GM19023 (cell line): ENCODE data around the gene PRPS1L1.

Source experiments
- ATAC-seq: cut with Tn5 transposase; IDR thresholded peaks from one replicate; pipeline ENCODE4 v1.9.1; 2021; ENCODE audit warnings: mild to moderate bottlenecking, moderate library complexity; ENCODE audit not compliant: unreplicated experiment

Gene PRPS1L1

DNA sequence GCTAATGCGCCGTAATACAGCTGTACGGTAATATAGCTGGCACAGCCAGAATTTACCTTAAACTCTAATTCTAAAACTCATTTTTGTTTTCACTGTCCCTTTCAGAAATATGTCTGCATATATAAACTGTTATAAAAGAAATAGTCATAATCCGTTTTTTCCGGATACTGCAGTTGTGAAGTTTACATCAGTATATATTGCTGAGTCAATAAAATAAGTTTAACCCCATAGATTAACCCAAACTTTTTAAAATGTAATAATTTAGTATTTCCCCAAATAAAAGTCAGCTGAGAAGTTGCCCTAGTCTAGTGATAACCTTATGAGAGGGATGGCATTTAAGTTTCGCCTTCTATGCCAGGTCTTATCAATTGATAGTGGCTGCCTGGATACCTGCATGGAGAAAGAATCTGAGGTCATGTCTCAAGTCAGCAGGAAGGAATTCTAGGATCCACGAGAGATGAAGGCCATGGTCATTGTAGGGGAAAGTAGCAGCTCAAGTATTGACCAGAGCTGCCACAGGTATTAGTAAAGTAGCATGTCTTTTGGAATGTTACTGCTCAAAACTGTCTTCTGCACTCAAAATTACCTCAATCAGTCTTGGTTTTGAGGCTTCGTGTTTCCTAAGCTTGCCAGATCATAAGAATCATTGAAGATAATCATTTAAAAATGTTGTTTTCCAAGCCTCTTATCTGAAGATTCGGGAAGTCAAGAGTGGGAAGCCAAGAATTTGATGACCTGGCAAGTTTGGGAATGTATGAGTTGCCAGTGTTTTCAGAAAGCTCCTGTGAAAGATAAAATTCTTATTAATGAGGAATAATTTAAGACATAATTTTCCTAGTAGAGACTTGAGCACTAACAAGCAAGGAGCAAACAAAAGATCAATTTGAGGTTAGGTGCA, 10.8 kb downstream of the PRPS1L1 start:
- ATAC-seq = no peak

DNA sequence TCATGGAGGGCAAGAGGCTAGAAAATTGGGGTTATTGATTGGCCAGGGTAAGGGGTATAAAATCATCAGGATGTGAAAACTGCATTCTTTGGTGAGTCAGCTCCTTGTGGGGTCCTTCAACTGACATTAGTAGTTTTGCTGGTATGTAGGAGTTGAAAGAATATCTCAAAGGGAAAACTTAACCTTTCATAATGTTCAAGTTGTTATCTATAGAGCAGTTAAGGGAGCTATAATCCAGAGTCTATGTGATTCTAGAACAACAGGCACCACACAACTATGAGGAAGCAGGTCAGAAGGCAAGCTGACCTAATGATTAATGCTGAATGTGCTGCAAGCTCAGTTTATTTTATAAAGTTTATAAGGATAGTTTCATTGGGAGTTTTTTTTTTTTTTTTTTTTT, 13.7 kb downstream of the PRPS1L1 start:
- no peak for ATAC-seq

DNA sequence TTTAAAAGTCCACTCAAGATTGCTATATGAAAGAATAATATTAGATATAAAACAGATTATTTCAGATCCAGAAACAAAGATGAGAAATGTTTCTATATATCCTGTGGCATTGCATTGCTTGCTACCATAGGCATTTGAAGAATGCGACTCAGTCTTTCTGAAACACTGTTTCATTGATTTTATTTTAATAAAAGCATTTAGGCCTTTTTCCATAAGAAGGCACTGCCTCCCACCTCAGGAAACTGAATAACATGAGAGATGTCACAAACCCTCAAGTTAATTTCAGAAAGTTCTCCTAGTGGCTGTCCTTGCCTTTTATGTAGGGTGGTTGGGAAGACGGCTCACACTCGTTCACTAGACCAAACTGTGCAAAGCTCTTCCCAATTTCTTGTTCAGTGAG, 23.3 kb downstream of the PRPS1L1 start:
- no peak for ATAC-seq

DNA sequence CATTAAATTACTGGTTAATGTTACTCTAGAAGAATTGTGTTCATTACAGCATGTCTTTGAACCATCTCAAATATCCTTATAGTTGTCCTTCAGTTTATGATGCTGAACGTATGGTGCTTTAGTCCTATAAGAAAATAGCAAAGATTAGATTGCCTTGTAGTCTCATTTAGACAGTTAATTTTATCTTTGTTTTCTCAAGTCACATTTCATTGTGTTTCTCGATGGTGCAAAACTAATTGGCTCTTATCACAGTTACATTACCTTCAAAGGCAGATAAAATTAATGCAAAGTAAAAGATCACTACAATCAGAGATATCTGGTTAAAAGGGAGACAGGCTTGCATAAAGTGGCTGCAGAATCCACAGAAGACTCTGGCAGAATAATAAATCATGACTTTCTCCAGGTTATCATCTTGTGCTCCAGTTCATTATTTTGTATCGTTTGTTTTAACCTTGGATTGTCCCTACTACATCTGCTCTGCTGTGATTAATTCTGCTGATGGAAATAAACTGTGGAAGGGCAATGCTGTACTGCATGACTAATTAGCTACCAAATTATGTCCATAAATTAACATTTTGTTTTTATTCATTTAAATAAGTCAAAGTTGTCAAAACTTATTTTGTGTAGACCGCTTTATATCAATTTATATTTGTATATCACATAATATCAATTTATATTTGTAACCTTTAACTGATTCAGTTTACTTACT, 24.2 kb downstream of the PRPS1L1 start:
- ATAC-seq = no peak

DNA sequence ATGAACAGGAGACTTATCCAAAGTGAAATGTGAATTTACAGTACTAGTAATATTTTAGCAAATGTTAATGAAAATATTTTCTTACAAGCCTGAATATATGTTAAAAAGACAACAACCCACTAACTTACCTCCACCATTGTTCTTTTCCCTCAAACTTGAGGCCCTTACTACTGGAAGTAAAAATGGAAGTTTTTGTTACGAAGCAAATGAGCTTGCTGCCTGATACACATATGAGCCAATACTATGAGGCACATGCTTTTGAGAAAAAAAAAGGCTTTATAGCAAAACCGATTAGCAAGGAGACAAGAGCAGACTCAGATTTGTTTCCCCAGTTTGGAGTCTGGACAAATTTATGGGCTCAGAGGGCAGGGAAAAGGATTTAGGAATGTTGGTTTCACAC, 29.0 kb downstream of the PRPS1L1 start:
- no peak for ATAC-seq

DNA sequence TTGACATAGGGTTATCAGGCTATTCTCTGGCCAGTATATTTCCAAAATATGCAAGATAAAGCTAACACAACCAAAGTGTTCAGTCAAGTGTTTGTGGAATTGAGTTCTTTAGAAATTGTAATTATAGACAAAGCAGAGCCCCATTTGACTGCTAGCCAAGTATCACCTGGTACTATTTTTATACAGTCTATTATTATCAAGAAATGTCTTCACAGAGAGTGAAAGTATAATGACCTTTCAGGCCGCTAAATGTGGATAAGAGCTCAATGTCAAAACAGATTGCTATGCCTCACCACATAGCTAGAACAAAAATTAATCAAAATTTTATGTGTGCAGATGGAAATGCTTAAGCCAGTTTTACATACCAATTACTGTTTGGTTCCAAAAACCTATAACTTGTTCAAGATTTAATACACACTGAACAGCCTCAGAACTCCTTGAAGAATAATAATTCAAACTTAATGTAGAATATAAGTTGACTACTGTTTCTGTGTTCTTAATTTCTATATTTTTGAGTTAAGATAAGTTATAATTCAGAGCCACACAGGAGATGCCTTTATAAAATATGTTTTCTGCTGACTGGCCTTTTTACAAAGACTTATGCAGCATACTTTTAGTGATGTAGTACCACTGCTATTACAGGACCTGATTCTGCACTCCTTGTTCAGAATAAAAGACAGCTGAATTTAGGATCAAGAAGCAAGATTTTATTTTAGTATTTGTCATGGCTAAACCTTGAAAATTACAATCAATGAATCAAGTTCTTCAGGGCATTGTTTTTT, 31.0 kb downstream of the PRPS1L1 start:
- ATAC-seq = no peak

DNA sequence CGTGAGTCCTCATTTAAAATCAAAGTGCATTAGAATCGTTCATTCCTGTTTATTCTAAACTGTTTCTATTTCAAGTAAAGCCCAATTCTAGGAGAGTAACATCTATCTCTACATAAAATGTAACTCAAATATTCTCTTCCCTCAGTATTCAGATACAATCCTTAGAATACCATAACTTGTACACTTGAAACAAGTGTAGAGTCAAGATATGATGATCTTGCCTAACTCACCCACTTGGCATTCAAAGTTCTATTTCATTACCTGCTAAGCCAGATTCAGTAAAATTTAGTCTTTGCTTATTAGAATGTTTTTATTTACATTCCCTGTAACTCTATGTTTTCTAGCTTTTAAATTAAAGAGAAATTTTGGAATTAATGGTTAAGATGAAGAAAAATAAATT, 31.6 kb downstream of the PRPS1L1 start:
- no peak for ATAC-seq

DNA sequence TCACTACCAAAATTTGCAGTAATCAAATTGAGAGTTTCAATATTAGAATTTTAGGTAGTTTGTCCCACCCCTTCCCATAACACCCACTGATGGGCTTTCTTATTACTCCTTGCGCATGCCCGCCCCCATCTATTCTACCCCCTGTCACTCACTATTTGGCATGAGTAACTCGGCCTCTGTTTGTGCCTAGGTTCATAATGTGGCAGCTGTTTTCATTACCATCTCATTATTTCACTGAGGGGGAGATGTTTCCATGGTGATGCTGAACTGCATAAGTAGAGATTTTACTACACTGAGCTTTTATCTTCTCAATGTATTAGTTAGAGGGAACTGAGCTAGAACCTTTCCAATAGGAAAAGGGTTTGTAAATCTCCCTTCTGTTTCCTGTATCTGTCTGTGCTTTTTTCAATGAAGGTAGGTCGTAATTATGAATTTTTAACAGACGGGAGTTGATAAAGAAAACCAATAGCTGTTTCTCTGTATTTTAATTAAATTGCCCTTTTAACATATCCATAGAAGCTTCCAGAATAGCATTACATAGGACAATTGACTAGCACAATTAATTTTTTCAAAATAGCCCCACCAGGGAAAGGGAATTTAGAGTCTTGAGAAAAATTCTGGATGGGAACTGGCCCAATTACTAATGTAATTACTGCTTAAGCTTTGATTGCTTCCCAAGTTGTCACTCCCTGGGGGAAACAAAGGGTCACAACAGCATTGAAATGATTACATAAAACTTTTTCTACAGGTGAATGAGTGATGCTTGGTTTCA, 33.4 kb downstream of the PRPS1L1 start:
- ATAC-seq = no peak

DNA sequence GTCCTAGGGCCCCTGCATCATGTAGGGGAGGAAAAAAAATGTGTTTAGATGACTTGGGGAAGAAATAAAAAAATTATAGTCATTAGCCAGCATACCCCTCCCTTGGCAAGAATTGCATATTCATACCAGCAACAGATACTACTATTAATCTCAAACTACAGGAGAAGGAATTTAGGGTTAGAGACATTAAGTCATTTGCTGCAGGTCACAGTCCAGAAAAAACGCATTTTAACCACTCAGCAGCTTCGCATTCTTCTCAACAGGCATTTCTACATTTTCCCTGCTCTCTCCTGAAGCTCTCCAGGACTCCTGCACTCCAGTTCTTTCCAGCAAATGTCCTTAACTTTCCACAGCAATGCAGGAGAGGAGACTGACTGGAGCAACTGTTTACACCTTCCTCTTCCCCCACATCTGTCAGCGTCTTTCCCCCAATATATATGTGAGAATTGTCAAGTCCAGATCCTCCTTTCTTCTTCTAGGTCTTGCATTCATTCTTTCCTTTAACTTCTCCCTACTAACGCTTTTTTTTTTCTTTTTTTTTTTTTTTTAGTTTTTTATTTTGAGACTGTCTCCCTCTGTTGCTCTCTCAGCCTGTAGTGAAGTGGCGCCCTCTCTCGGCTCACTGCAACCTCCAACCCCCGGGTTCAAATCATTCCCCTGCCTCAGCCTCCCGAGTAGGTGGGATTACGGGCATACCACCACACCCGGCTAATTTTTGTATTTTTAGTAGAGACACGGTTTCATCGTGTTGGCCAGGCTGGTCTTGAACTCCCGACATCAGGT, 35.6 kb downstream of the PRPS1L1 start:
- ATAC-seq = no peak

DNA sequence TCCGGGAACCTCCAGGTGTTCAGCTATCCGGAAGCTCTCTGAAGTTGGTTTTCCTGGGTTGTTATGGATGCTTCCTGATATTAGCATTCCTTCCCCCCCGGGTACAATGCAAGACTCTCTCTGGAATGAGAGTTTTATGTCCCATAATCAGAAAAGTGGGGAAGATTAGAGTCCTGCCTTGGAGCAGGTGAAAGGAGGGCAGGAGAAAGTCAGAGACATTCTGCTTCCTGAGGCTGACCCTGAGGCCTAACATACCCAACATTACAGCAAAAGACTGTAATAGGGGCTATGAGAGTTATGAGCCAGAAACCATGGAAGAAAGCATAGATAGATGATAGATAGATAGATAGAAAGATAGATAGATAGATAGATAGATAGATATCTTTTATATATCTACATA, 36.9 kb downstream of the PRPS1L1 start:
- ATAC-seq = no peak

DNA sequence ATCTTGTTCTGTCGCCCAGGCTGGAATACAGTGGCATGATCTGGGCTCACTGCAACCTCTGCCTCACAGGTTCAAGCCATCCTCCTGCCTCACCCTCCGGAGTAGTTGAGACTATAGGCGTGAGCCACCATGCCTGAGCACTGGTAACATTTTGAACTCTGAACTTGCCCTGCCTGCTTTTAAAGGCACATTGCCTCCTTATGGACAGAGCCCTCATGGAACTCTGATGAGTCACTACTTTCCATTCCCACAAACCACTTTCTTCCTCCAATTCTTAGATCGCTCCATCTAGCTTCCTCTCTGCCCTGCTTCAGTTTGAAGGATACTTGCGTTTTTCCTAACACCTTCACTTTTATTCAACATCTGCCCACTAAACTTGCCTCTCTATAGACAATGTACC, 38.1 kb downstream of the PRPS1L1 start:
- no peak for ATAC-seq

DNA sequence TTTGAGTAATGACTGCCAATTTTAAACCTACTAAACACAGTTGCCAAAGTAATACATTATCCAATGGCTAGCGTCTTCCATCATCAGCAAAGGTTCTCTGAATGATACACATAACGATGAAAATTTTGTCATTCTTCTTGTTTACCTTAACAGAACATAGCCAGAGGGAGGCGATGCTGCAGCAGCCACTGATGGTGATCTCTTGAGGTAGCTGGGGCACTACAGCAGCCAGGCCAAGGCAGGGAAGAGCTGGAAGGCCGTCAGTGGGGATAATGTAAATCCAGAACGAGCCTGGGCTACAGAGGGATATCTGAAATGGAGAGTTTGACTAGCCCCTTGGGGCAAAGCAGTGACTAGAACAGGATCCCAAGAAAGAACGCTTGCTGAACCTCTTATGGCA, 38.8 kb downstream of the PRPS1L1 start:
- no peak for ATAC-seq

DNA sequence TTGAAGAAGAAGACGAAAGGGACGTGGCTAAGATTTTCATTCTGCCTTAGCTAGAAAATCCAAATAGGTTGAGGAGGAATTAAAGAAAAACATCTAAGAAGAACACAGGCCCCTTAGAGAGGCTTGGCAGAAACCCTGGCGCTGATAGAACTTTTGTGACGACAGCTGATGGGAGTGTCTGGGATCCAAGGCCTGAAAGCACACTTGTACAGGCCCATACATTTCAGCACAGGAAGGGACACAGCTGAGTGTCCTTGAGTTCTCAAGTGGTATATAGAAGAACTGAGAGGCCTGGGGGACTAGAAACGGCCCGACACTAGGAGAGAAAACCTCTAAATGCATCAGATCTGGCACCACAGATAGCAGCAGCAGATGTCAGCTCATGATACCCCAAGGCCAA, 39.5 kb downstream of the PRPS1L1 start:
- ATAC-seq = no peak

DNA sequence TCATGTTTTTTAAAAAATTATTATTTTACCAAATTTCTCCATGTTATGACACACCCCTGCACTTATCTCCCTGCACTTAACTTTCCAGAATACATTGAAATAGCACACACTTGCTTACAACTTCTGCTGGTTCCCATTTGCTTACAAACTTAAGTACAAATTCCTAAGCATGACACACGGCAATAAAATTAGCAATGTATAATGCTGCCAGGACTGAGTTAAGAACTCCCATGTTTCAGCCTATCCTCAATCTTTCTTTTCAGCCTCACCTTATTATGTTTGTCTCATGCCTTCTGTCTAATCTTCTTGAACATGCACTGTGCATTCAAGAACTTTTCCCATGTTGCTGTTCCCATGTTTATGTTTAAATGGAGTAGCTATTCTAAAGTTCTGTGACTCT, 40.8 kb downstream of the PRPS1L1 start:
- no peak for ATAC-seq

DNA sequence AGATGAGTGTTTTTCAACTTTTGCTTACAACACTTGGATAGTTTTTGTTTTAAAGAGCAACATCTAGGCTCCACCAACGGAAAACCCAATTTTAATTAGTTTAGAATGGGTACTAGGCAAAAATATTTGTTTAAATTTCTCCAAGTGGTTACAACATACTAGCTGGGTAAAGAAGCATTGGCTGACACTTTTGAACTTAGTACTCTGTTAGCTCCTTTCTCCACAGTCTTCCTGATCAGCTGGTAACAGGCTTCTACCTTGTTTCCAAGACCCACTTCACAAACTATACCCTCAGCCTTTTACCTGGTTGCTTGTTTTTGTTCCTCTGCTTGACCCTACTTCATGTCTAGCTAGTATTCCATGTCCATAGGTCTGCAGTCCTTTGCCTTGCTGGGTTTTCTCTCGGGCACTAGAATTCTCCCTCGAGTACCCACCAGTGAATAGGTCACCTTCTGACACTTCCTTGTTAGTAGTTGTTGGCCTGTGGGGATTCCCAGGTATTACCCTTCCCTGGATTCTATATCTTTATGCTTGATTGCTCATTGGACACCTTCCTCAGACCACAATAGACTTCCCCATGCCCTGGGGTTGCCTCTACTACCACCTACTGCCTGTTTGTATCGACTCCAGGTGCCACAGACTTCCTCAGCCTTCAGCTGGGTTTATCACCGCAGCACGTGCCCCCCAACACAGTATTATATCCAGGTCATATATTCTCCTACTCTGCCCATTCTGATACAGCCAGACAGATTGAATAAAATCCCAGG, 42.0 kb downstream of the PRPS1L1 start:
- no peak for ATAC-seq

DNA sequence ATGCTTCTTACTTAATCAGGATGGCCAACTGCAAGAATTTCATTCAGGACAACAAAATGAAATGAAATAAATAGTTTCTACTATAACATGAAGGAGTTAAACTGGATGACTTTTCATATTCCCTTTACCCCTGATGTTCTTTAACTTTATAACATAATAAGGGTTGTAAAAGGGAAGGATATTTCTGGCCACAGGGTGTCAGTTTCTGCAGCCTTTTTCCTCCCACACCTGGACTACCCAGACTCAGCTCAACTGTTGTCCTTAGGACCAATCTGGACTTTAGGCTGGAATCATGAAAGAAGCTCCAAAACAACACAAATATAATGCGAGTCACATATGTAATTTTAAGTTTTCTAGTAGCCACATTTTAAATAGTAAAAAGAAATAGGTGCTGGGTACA, 43.4 kb downstream of the PRPS1L1 start:
- ATAC-seq = no peak

DNA sequence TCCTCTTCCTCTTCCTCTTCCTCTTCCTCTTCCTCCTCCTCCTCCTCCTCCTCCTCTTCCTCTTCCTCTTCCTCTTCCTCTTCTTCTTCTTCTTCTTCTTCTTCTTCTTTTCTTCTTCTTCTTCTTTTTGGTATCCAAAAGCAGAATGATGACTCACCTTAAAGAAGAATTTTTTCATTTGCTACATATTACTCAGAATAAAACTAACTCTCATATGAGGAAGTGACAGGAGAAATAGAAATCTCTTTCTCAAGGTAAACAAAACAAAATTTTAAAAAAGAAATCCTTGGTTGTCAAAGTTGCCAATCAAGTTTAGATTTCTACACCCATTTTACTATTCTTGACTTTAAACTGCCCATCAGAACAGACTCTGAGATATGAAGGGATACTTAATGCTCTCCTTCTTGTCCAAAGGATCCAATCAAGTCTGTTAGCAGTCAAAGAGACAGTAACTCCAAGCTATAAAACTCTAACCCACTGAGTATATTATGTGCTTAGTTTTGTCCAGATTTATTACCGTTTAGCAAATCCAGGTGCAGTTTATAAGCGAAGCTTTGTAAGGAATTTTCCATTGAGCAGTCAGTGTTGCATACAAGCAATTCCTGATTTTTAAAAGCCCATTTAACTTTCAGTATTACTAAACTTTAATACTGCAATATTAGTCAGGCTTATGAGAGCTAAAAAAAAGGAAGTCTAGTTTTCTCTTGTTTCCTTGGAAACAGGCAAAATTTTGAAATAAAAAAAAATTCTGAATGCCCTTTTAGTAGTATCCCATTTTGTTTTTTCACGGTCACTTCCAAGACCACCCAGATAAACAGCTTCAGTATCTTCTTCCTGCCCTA, 44.2 kb downstream of the PRPS1L1 start:
- no peak for ATAC-seq

DNA sequence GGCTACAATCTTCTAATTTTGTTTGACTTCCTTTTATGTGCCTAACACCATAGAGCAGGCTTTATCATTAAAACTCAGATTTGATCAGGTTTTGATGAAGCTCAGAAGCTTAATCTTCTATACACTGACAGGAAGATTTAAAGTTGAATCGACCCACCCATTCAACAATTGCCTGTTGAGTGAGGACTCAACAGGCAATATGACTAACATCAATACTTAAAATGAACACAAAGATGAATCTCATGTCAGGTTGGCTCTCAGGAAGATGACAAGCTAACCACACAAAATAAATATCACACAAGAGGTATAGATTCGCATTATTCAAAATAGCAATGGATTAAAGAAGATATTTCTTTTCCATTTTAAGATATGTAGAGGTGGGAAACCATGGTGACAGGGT, 50.7 kb downstream of the PRPS1L1 start:
- ATAC-seq = no peak
